Measurements from ENCODE around the gene GNE. TPM values are rescaled to one million over a fixed set of nuclear protein-coding genes. Genes with fewer than 3 reads are reported as not detected.

Gene GNE
- 10.9 and 15.7 TPM in 2 replicates for total RNA-seq (2014; rRNA removed; shearing (Covaris generic))
- 2.2 and 2.3 TPM in 2 replicates for polyA plus RNA-seq (2016; fragmentation: Nextera tagmentation; extraction: Ambion mirVana)
- long read RNA-seq, partial matches to known transcripts = 1 of 2 reads
- long read RNA-seq, other reads (novel, unspliced or antisense) = 1 of 2 reads

GRCh38 chr9:36258208-36258995 lies at the start of gene GNE:
GNE (minus strand) TSS chr9:36258448; CDS start chr9:36249355, 9,093 bp downstream.
- Histone ChIP-seq H3K36me3 (ENCODE audit: insufficient read depth) (no peaks in the 10 kb centered on the region), H3K79me2 (replicated peaks; ENCODE audit: insufficient read depth) (peaks cover 31% of the 10 kb centered on the region), H3K4me1 (ENCODE audit: insufficient read depth) (no peaks in the 10 kb centered on the region), H2AFZ (peak within 1 kb of the TSS; percentile 97), H3F3A (replicated peaks; ENCODE audit: low read depth) (0 out of 2 replicates have a peak, but pooled peaks cover 5% of the 10 kb centered on the region), H3K9me2 (ENCODE audit: insufficient read depth) (no peaks in the 10 kb centered on the region), H4K20me1 (replicated peaks; ENCODE audit: insufficient read depth) (no peaks in the 10 kb centered on the region; the same call in 1 of the 2 replicates), H3K27ac (ENCODE audit: low read depth) (peak within 1 kb of the TSS; percentile 72; the same call in 1 of the 2 replicates), H3K4me3 (peak within 1 kb of the TSS; percentile 86), H3K4me2 (peak within 1 kb of the TSS; percentile 86), H3K27me3 (ENCODE audit: insufficient read depth) (no peaks in the 10 kb centered on the region)
- ATAC-seq = peak; percentile 89
- DNase-seq (ENCODE audit: low spot score) = peak; percentile 96
- Mint-ChIP-seq H3K4me1 (no peaks in the 10 kb centered on the region), H3K4me3 (peak within 1 kb of the TSS; percentile 90), H3K36me3 (ENCODE audit: low read depth) (no peaks in the 10 kb centered on the region; the same call in 2 of the 3 replicates), H3K27me3 (ENCODE audit: insufficient read depth, low read depth, poor library complexity) (peaks cover 8% of the 10 kb centered on the region), H3K27ac (peak within 1 kb of the TSS; percentile 77), H3K9me3 (no peaks in the 10 kb centered on the region; the same call in 2 of the 3 replicates)
- TF ChIP-seq NANOG (IDR thresholded peaks at IDR 0.05; ENCODE audit: borderline replicate concordance) (no peak), EZH2phosphoT487 (IDR thresholded peaks at IDR 0.05; ENCODE audit: unreplicated experiment) (no peak), REST (IDR thresholded peaks at IDR 0.05; ENCODE audit: unreplicated experiment) (peak; percentile 14), STAT1 (IDR thresholded peaks at IDR 0.05; ENCODE audit: unreplicated experiment) (no peak), ZNF331 (CRISPR knock-in tag; IDR thresholded peaks at IDR 0.05; ENCODE audit: low read depth) (no peak), ETS1 (IDR thresholded peaks at IDR 0.05) (no peak), POLR2AphosphoS5 (IDR thresholded peaks at IDR 0.05; ENCODE audit: low read depth) (peak; percentile 95), CTCF (conservative IDR thresholded peaks at IDR 0.05; ENCODE audit: low read depth in 2 of 2) (no peak), CREB1 (CRISPR knock-in tag; IDR thresholded peaks at IDR 0.05; ENCODE audit: low read depth) (peak; percentile 88)

Data from GM23338 (cell line).